HepG2 (cell line): ENCODE measurements around the gene ASB3. TPM values are rescaled to one million over a fixed set of nuclear protein-coding genes. Genes with fewer than 3 reads are reported as not detected.
A peak's percentile ranks its signal among the peaks of the same experiment; 100 is the strongest.

Experiments used
- CCAR2 ChIP-seq: fragments of 200-400 bp; formaldehyde crosslinking; optimal IDR thresholded peaks from 2 replicates; pipeline ENCODE3; 2018; ENCODE audit warnings: low read depth, mild to moderate bottlenecking, low read length, moderate library complexity
- HMG20A ChIP-seq: IDR thresholded peaks from 2 replicates; pipeline ENCODE4 v1.6.1; 2016; ENCODE audit warnings: borderline replicate concordance
- IKZF5 ChIP-seq: IDR thresholded peaks from 2 replicates; pipeline ENCODE4 v1.6.1; 2018; ENCODE audit warnings: missing genetic modification reagents, mild to moderate bottlenecking, missing compliant biosample characterization
- MLX ChIP-seq: IDR thresholded peaks from 2 replicates; pipeline ENCODE4 v1.6.1; 2016
- NFYB ChIP-seq: sonication (generic); formaldehyde crosslinking; IDR thresholded peaks from 2 replicates; pipeline ENCODE4 v1.4.0; 2020; ENCODE audit warnings: missing genetic modification reagents
- PLRG1 ChIP-seq: fragments of 450-650 bp; conservative IDR thresholded peaks from 2 replicates; pipeline ENCODE4 v1.6.1; 2016
- RFX5 ChIP-seq: IDR thresholded peaks from 2 replicates; pipeline ENCODE4 v1.6.1; 2011; ENCODE audit warnings: low read depth, low read length, improper control_type of control experiment
- TBX3 ChIP-seq: fragments of 450-650 bp; IDR thresholded peaks from 2 replicates; pipeline ENCODE4 v1.6.1; 2017; ENCODE audit warnings: antibody characterized with exemption, mild to moderate bottlenecking, inconsistent platforms, borderline replicate concordance
- ZFP36L1 ChIP-seq: sonication (generic); formaldehyde crosslinking; IDR thresholded peaks from 2 replicates; pipeline ENCODE4 v1.8.0; 2022; ENCODE audit warnings: mild to moderate bottlenecking, missing genetic modification reagents, moderate library complexity
- ZNF121 ChIP-seq: sonication (generic); formaldehyde crosslinking; IDR thresholded peaks from 2 replicates; pipeline ENCODE4 v1.5.0; 2020; ENCODE audit warnings: mild to moderate bottlenecking, missing genetic modification reagents
- ZNF124 ChIP-seq: sonication (generic); formaldehyde crosslinking; IDR thresholded peaks from 2 replicates; pipeline ENCODE4 v1.4.0; 2020; ENCODE audit warnings: missing genetic modification reagents
- ZNF33A ChIP-seq: sonication (generic); formaldehyde crosslinking; IDR thresholded peaks from 2 replicates; pipeline ENCODE4 v1.5.1; 2020; ENCODE audit warnings: missing genetic modification reagents, mild to moderate bottlenecking, moderate library complexity, borderline replicate concordance
- ZNF407 ChIP-seq: sonication (generic); formaldehyde crosslinking; IDR thresholded peaks from one replicate; pipeline ENCODE4 v1.5.1; 2020; ENCODE audit warnings: mild to moderate bottlenecking, missing genetic modification reagents; ENCODE audit errors: not compliant biosample characterization
- ZNF704 ChIP-seq: sonication (generic); formaldehyde crosslinking; IDR thresholded peaks from 2 replicates; pipeline ENCODE4 v1.8.1; 2023; ENCODE audit warnings: mild to moderate bottlenecking, inconsistent platforms, moderate library complexity, missing genetic modification reagents, borderline replicate concordance
- ZNF775 ChIP-seq: sonication (generic); formaldehyde crosslinking; IDR thresholded peaks from 2 replicates; pipeline ENCODE4 v1.4.0; 2020; ENCODE audit warnings: missing genetic modification reagents, mild to moderate bottlenecking, moderate library complexity, borderline replicate concordance
- polyA plus RNA-seq, 8 experiments: library from polyadenylated mRNA; depleted of rRNA in 3 of 8; stranded (reverse) in 7 of 8; unstranded in 1 of 8; fragments of >200 nt; fragmentation: Illumina TruSeq in 4 of 8; extraction: Trizol in 4 of 8; gene quantifications; 2 replicates each; pipeline versions ENCODE4 v1.2.1 to v1.2.3, GENCODE V29; 2011 to 2016; ENCODE audit warnings: low read depth in 4 of 8, missing spikeins in 1 of 8, mixed read lengths in 1 of 8; ENCODE audit not compliant: insufficient read depth in 1 of 8
- total RNA-seq, 5 experiments: library from RNA; depleted of rRNA; stranded (reverse); fragments of >200 nt; fragmentation: Illumina TruSeq; extraction: Trizol; gene quantifications; 2 replicates each; pipeline ENCODE4 v1.2.3, GENCODE V29; 2016; ENCODE audit warnings: low read depth in 1 of 5

Gene ASB3
- total and polyA plus RNA-seq, 2 of the 13 experiments (the other 11 are each of a cell fraction or from before 2014, with no cell fraction given) = 40.1 to 41.8 TPM

- TF ChIP-seq HMG20A (CRISPR knock-in tag) = no peak
- no peak for TF ChIP-seq ZFP36L1
- no peak for TF ChIP-seq TBX3
- no peak; the same call in 1 of the 2 replicates for TF ChIP-seq ZNF33A
- peak; percentile 10; the same call in 1 of the 2 replicates for TF ChIP-seq RFX5
- TF ChIP-seq ZNF704 (CRISPR knock-in tag) = 0 out of 2 replicates have a peak, but pooled peaks have one; percentile 36
- 0 out of 2 replicates have a peak, but pooled peaks have one; percentile 22 for TF ChIP-seq ZNF124 (CRISPR knock-in tag)
- peak; percentile 39; the same call in 1 of the 2 replicates for TF ChIP-seq NFYB (CRISPR knock-in tag)
- no peak for TF ChIP-seq ZNF407 (CRISPR knock-in tag)
- TF ChIP-seq PLRG1 = no peak
- peak; percentile 32; the same call in 1 of the 2 replicates for TF ChIP-seq IKZF5 (CRISPR knock-in tag)
- TF ChIP-seq MLX (CRISPR knock-in tag) = no peak
- TF ChIP-seq CCAR2 = no peak
- TF ChIP-seq ZNF775 (CRISPR knock-in tag) = no peak
- no peak for TF ChIP-seq ZNF121
Measured at GRCh38 chr2:53767405-53768241, 19.1 kb downstream of the ASB3 start, which contains the start of gene CHAC2 (continued).
